HG02623 (cell line): Measurements from ENCODE around the gene OR6S1.
A peak's percentile ranks its signal among the peaks of the same experiment; 100 is the strongest.
"Not testable (repeated sequence)": the region's sequence is repeated elsewhere in the genome, so short reads cannot be mapped to it uniquely, and the experiment has no call there.

Experiments
- ATAC-seq: cut with Tn5 transposase; IDR thresholded peaks from one replicate; pipeline ENCODE4 v1.9.1; 2021; ENCODE audit warnings: moderate library complexity; ENCODE audit not compliant: unreplicated experiment

OR6S1 gene

GRCh38 chr14:20631880-20632389 lies 9.6 kb downstream of the OR6S1 start:
- no peak for ATAC-seq

DNA sequence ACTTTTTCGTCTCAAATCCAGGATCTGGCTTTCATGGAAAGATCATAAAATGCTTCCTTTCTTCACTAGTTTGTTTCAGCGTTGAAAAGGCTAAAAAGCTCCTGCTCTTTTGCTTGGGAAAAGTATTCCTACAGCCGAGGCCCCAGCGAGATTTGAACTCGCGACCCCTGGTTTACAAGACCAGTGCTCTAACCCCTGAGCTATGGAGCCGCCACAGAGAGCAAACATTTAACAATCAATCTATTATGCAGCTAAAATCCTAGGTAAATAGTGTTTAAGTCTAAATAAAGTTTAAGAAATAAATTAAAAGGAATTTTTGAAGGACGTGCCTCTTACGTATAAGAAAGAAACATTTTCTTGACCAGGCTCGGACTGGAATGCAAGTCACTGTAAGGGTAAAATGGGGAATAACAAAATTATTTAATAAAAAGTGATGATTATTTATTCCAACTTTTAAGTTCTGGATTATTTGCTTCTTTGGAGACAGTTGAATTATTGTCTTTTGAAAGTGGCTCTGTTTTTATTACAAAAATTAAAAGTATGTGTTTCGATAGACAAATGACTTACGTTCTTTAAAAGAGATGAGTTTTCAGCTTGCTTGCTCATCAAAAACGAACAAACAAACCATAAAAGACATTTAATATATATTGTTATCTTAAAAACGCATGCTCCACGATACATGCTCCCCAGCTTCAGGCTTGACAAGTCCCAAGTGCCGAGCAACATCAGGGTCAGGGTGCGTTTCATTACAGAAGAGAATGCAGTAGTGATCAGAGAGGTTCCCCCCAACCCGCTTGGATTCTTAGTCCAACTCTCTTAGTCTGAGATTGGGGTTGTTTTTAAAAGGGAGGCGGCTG lies 10.2 kb downstream of the OR6S1 start:
- ATAC-seq = no peak

GRCh38 chr14:20630340-20631022 lies 11.0 kb downstream of the OR6S1 start:
- ATAC-seq = no peak

- no peak for ATAC-seq
Observed at GRCh38 chr14:20628063-20628854, 13.2 kb downstream of the OR6S1 start.

GRCh38 chr14:20627346-20628027 lies 14.0 kb downstream of the OR6S1 start:
- ATAC-seq = no peak

GRCh38 chr14:20626274-20626673 lies 15.2 kb downstream of the OR6S1 start:
- no peak for ATAC-seq

GRCh38 chr14:20624495-20625070 lies 16.9 kb downstream of the OR6S1 start:
- no peak for ATAC-seq

GRCh38 chr14:20623798-20624197 lies 17.7 kb downstream of the OR6S1 start:
- ATAC-seq = no peak

DNA sequence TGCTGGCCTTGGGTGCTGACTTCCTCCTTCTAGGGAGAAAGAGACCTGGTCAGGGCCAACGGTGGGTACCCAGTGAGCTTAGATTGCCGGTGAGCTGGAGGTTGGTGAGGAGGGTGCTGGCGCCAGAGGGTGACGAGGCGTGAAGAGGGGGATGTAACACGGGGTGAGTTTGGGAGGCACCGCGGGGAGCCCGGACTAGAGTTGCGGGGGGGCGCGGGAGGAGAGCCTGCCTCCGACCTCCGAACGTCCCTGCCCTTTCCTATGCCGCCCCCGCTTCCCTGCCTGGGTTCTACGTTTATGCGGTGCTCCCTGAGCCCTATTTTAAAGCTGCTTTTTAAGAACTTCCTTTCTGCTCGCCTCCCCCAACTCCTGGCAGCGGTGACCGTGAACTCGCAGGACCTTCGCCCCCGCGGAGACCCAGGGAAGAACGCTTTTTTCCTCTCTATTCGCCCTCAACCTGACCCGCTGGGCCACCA lies 18.6 kb downstream of the OR6S1 start:
- ATAC-seq = no peak

DNA sequence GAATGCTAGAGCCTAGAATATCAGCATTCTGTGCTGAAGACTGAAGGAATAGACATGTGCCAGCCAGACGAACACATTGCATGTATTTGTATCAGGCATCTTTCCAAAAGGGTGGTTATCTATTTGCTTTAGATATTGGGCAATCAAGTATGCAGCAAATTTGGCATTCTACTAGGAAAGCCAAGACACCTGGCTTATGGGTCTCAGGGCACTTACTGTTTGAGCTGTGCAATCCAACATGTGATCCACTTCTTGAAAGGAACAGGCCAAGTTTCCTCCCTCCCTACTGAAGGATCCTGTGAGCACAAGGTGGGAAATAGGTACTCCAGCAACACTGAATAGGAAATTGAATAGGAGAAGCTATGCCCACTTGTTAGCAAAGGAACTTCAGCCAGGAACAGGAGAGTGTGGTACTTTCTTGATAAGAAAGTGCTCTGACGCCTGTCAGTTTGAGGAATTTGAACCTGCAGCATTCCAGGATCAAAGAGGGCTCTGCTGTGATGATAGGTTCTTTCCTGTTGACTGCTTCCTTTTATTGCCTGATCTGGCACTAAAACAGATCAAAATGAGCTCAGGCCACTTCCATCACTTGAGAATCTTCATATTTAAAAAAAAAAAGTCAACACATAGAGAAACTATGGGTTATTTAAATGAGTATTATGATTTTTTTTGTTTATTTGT lies 20.6 kb downstream of the OR6S1 start:
- no peak for ATAC-seq

DNA sequence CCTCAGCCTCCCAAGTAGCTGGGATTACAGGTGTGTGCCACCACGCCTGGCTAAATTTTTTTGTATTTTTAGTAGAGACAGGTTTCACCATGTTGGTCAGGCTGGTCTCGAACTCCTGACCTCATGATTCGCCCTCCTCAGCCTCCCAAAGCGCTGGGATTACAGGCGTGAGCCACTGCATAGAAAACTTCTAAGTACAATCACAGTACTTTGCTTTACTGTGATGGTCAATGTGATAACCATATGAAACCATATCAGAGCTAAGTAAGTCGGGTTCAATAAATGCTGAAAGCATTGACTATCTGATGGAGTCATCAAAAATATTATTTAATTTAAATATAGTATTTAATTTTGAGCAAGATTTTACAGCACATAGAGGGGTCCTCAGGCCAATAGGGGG lies 21.8 kb downstream of the OR6S1 start:
- ATAC-seq = not testable (repeated sequence)

GRCh38 chr14:20618271-20618749 lies 23.2 kb downstream of the OR6S1 start:
- ATAC-seq = no peak

DNA sequence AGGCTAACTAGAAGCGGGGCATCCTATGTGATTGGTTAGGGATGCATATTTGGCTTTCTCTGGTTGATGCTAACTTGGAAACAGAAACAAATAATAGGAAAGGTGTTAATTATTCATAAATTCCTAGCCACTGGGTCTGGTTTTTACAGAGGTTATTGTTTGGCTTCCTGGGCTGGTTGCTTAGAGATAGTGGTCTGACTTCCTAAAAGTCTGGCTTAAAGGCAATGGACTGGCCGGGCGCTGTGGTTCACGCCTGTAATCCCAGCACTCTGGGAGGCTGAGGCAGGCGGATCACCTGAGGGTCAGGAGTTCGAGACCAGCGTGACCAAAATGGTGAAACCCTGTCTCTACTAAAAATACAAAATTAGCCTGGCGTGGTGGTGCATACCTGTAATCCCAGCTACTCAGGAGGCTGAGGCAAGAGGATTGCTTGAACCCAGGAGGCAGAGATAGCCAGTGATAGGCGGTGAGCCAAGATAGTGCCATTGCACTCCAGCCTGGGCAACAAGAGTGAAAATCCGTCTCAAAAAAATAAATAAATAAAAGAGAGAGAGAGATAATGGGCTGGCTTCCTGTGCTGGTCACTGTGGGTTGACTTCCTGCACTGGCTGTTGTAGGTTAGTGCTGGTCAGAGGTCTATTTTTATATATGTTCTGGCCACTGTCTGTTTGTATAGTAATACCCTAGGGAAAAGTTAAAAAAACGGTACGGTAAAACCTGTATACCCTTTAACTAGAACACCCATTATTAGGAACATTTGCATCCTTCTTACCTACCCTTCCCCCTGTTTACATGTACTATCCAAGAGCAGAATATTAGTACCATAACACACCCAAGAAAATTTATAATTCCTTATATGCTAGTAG lies 24.1 kb downstream of the OR6S1 start:
- no peak for ATAC-seq

GRCh38 chr14:20615996-20616395 lies 25.5 kb downstream of the OR6S1 start:
- no peak for ATAC-seq

GRCh38 chr14:20614038-20614840 lies 27.3 kb downstream of the OR6S1 start:
- no peak for ATAC-seq

- ATAC-seq = peak; percentile 64
Observed at GRCh38 chr14:20613094-20614037, 28.1 kb downstream of the OR6S1 start.

GRCh38 chr14:20612403-20612802 lies 29.1 kb downstream of the OR6S1 start:
- no peak for ATAC-seq
